Vagina (tissue), 2 donors: ENCODE data around the gene CBX8.

Experiments used
- CTCF ChIP-seq, 3 experiments: fragments of 450-650 bp in 2 of 3; fragments of 200-600 bp in 1 of 3; sonication (generic) in 1 of 3; IDR thresholded peaks; one replicate each; pipeline ENCODE4 v1.5.1; 2017 to 2019; ENCODE audit warnings: antibody characterized with exemption in 3 of 3, mild to moderate bottlenecking in 2 of 3, moderate library complexity in 2 of 3
- POLR2A ChIP-seq, 2 donors: fragments of 450-650 bp; IDR thresholded peaks; one replicate each; pipeline ENCODE4 v1.6.1; 2017; ENCODE audit warnings: antibody characterized with exemption in 2 of 2, mild to moderate bottlenecking in 2 of 2, moderate library complexity in 2 of 2

- no peak for TF ChIP-seq CTCF (IDR thresholded peaks at IDR 0.05)
- TF ChIP-seq POLR2A (IDR thresholded peaks at IDR 0.05): no peak
These were observed 7.6 kb downstream of the CBX8 start for GRCh38 chr17:79788989-79789942.
